Esophagus squamous epithelium (tissue), 5 donors: Measurements from ENCODE around the gene CFAP99. TPM values are rescaled to one million over a fixed set of nuclear protein-coding genes. Genes with fewer than 3 reads are reported as not detected.

ENCODE experiments used
- DNase-seq: peaks from one replicate; lab custom pipeline; 2025; lab: John Stamatoyannopoulos, UW
- H3K27ac ChIP-seq, 4 donors: fragments of 200-600 bp; sonication (generic); one replicate each; pipeline ENCODE4 v1.5.1; 2016 to 2019; ENCODE audit warnings: mild to moderate bottlenecking in 1 of 4
- H3K27me3 ChIP-seq, 4 donors: fragments of 200-600 bp; sonication (generic); 1 replicate in 3 of 4; 2 replicates in 1 of 4; pipeline versions ENCODE4 v1.5.1 to v1.6.0; 2017 to 2021; ENCODE audit warnings: antibody characterized with exemption in 1 of 4
- H3K36me3 ChIP-seq, 3 donors: fragments of 200-600 bp; sonication (generic); one replicate each; pipeline ENCODE4 v1.5.1; 2016 to 2019
- H3K4me1 ChIP-seq, 3 donors: fragments of 200-600 bp; sonication (generic); one replicate each; pipeline ENCODE4 v1.5.1; 2017 to 2019
- H3K4me3 ChIP-seq, 4 donors: fragments of 200-600 bp; sonication (generic); 1 replicate in 3 of 4; 2 replicates in 1 of 4; pipeline ENCODE4 v1.5.1; 2016 to 2019; ENCODE audit warnings: mild to moderate bottlenecking in 2 of 4, moderate library complexity in 1 of 4
- H3K9me3 ChIP-seq, 3 donors: fragments of 200-600 bp; sonication (generic); one replicate each; pipeline ENCODE4 v1.5.1; 2016 to 2019
- POLR2A ChIP-seq, 4 donors: fragments of 450-650 bp; IDR thresholded peaks; one replicate each; pipeline ENCODE4 v1.6.1; 2017; ENCODE audit warnings: antibody characterized with exemption in 4 of 4, mild to moderate bottlenecking in 4 of 4, moderate library complexity in 3 of 4
- WGBS, 2 donors: methylation state at CpG; one replicate each; pipeline ENCODE4 v1.1.5; 2018; 5-methylcytosine and 5-hydroxymethylcytosine counted together
- intact Hi-C: fragments of 100-400 bp; cut with DNase I; formaldehyde crosslinking; loops from one replicate; pipeline ENCODE4 v1.15.0; 2022
- total RNA-seq, 4 donors: library from RNA; depleted of rRNA; stranded (reverse); fragments of >200 nt; gene quantifications; one replicate each; pipeline ENCODE4 v1.1.0, GENCODE V29; 2016
- TF ChIP-seq, protein P1 (sequence below), 6 experiments: fragments of 450-650 bp in 4 of 6; fragments of 200-600 bp in 2 of 6; sonication (generic) in 2 of 6; IDR thresholded peaks; one replicate each; pipeline ENCODE4 v1.5.1; 2016 to 2019; ENCODE audit warnings: antibody characterized with exemption in 6 of 6, mild to moderate bottlenecking in 4 of 6, moderate library complexity in 4 of 6
- donor health status: DM: yes; HTN: yes; CAD: no.

The CFAP99 gene
- total RNA-seq, 4 donors from 2014 or later = 0.11 TPM; not detected in 3

DNA sequence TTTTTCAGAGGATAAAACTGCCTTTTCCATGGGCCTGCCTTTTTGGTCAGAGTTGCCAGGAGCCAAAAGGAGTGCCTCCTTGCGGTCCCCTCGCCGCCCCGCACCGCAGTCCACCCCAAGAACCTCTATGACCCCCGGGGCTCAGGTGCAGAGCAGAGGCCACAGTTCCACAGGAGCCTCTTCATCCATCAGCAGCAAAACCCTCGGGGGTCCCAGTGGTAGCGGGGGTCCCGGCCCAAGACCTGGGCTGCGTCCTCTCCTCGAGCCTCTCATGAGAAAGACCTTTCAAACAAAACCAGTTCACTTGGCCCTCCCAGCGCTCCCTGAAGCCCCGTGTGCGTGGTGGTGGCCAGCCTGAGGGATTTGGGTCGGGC lies 17.2 kb upstream of the CFAP99 start:
- 13 to 67% methylated on average over 3 to 7 of the region's 15 CpGs for WGBS, 2 donors
- Histone ChIP-seq H3K27me3 (peaks cover 0 to 8% (median 0%) of the 10 kb centered on the region in 4 donors), H3K4me1 (peaks cover 16 to 23% (median 19%) of the 10 kb centered on the region in 3 donors), H3K4me3 (peak overlapping the region in 3 of 4 donors; percentile 31 to 57 (median 35)), H3K9me3 (no peaks in the 10 kb centered on the region), H3K27ac (no peak overlapping the region), H3K36me3 (no peaks in the 10 kb centered on the region)
- intact Hi-C loops = no loop called here
- DNase-seq = no peak
- TF ChIP-seq, protein P1, sequence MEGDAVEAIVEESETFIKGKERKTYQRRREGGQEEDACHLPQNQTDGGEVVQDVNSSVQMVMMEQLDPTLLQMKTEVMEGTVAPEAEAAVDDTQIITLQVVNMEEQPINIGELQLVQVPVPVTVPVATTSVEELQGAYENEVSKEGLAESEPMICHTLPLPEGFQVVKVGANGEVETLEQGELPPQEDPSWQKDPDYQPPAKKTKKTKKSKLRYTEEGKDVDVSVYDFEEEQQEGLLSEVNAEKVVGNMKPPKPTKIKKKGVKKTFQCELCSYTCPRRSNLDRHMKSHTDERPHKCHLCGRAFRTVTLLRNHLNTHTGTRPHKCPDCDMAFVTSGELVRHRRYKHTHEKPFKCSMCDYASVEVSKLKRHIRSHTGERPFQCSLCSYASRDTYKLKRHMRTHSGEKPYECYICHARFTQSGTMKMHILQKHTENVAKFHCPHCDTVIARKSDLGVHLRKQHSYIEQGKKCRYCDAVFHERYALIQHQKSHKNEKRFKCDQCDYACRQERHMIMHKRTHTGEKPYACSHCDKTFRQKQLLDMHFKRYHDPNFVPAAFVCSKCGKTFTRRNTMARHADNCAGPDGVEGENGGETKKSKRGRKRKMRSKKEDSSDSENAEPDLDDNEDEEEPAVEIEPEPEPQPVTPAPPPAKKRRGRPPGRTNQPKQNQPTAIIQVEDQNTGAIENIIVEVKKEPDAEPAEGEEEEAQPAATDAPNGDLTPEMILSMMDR (IDR thresholded peaks at IDR 0.05) = no peak
- no peak for TF ChIP-seq POLR2A (IDR thresholded peaks at IDR 0.05)

DNA sequence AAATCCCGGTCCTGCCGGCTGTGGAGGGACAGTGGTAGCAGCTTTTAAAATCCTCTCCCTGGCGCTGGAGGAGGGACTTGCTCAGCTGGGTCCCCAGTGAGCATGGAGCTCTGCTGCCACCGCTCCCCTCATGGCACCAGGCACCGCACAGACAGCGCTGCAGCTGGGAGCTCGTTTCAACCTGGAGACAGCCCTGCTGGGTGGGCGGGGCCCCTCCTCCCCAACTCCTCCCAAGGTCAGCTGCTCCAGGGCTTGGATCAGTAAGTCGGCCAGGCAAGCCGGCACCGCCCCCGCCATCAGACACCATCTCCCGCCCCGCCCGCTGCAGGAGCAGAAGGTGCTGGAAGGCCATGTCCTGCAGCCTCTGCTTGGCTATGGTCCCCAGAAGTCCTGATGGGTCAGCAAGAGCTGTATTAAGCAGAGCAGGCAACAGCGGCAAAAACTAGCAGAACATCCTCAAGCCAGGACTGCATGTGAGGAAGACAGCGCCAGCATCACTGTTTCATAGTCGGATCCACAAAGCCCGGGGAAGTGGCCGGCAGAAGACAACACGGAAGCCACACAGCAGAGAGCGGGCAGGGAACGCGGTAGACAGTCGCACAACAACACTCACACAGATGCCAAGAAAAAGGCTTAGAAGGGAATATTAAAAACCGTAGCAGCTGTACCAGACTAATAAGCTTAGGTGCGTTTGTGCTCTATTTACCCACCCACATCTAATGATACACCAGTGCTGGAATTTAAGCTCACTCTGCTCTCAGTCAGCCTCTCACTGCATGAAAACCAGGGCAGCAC lies 16.5 kb upstream of the CFAP99 start:
- Histone ChIP-seq H3K4me1 (peaks cover 16 to 23% (median 19%) of the 10 kb centered on the region in 3 donors), H3K9me3 (no peaks in the 10 kb centered on the region), H3K27me3 (peaks cover 0 to 8% (median 0%) of the 10 kb centered on the region in 4 donors), H3K27ac (no peak overlapping the region), H3K4me3 (peak overlapping the region; percentile 7 to 57 (median 33)), H3K36me3 (no peaks in the 10 kb centered on the region)
- no peak for TF ChIP-seq POLR2A (IDR thresholded peaks at IDR 0.05)
- 14 to 18% methylated on average over 14 to 15 of the region's 27 CpGs for WGBS, 2 donors
- DNase-seq = no peak
- intact Hi-C loops = no loop called here

- no peak for DNase-seq
- H3K4me1 ChIP-seq = peaks cover 16 to 23% (median 19%) of the 10 kb centered on the region in 3 donors
- peaks cover 0 to 8% (median 0%) of the 10 kb centered on the region in 4 donors for H3K27me3 ChIP-seq
- no peaks in the 10 kb centered on the region for H3K36me3 ChIP-seq
- intact Hi-C loops = no loop called here
- H3K27ac ChIP-seq = no peak overlapping the region
- no peak overlapping the region for H3K4me3 ChIP-seq
- no peaks in the 10 kb centered on the region for H3K9me3 ChIP-seq
- TF ChIP-seq, protein P1 (IDR thresholded peaks at IDR 0.05) = no peak
- TF ChIP-seq POLR2A (IDR thresholded peaks at IDR 0.05) = no peak
- WGBS, 2 donors = 60 to 78% methylated on average over 1 to 4 of the region's 7 CpGs
Observed at GRCh38 chr4:2402941-2403340, 15.8 kb upstream of the CFAP99 start.

DNA sequence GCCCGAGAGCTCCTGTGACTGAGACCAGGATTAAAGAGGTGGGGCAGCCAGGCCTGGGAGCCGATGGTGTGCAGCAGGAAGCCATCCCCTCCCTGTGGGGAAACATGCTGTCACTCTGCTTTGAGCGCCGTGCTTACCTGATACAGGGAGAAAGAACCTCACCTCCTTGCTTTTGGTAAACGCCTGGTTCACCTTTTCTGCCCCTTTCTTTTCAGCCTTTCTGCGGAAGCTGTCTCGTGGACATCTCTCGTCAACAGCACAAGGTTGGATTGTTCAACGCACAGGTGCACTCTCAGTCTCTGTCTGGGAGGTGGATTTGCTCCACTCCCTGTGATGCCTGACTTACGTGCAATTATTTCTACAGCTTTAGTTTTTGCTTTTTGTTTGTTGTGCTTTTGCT lies 12.3 kb upstream of the CFAP99 start:
- 71 to 72% methylated on average over 10 of the region's 10 CpGs for WGBS, 2 donors
- intact Hi-C loops = no loop called here
- H3K36me3 ChIP-seq = no peaks in the 10 kb centered on the region
- no peak for DNase-seq
- no peaks in the 10 kb centered on the region for H3K9me3 ChIP-seq
- H3K4me3 ChIP-seq = no peak overlapping the region
- TF ChIP-seq POLR2A (IDR thresholded peaks at IDR 0.05) = no peak
- TF ChIP-seq, protein P1 (IDR thresholded peaks at IDR 0.05) = no peak
- no peak overlapping the region for H3K27ac ChIP-seq
- peaks cover 0 to 4% (median 0%) of the 10 kb centered on the region in 4 donors for H3K27me3 ChIP-seq
- H3K4me1 ChIP-seq = peaks cover 12 to 19% (median 17%) of the 10 kb centered on the region in 3 donors

DNA sequence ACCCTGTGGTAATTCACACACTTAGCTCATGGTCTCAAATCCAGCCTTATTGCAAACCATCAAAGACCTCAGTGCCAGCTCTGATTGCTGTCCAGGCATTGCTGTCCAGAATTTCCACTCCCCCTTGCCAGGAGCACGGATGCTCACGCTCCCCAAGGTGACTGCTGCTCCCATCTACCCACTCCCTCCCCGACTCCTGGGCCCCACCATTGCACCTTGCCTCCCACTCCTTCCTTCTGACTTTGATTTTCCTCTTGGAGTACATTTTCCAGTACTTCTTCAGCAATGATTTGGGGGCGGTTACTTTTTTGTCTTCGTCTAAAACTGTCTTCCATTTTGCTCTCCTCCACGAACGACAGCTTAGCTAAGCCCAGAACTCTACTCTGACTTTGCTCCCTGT lies 11.8 kb upstream of the CFAP99 start:
- WGBS, 2 donors = 72 to 74% methylated on average over 7 of the region's 7 CpGs
- no peaks in the 10 kb centered on the region for H3K27me3 ChIP-seq
- intact Hi-C loops = no loop called here
- no peaks in the 10 kb centered on the region for H3K36me3 ChIP-seq
- H3K4me3 ChIP-seq = no peak overlapping the region
- no peak for DNase-seq
- H3K9me3 ChIP-seq = no peaks in the 10 kb centered on the region
- no peak for TF ChIP-seq POLR2A (IDR thresholded peaks at IDR 0.05)
- TF ChIP-seq, protein P1 (IDR thresholded peaks at IDR 0.05) = no peak
- H3K27ac ChIP-seq = no peak overlapping the region
- peaks cover 7 to 19% (median 16%) of the 10 kb centered on the region in 3 donors for H3K4me1 ChIP-seq
